HG02852 (cell line): ENCODE results near the gene SH3D19.
"Not testable (repeated sequence)": the region's sequence is repeated elsewhere in the genome, so short reads cannot be mapped to it uniquely, and the experiment has no call there.

ENCODE experiments used
- ATAC-seq: cut with Tn5 transposase; IDR thresholded peaks from one replicate; pipeline ENCODE4 v1.9.1; 2021; ENCODE audit warnings: mild to moderate bottlenecking, moderate library complexity; ENCODE audit not compliant: unreplicated experiment

SH3D19 gene

DNA sequence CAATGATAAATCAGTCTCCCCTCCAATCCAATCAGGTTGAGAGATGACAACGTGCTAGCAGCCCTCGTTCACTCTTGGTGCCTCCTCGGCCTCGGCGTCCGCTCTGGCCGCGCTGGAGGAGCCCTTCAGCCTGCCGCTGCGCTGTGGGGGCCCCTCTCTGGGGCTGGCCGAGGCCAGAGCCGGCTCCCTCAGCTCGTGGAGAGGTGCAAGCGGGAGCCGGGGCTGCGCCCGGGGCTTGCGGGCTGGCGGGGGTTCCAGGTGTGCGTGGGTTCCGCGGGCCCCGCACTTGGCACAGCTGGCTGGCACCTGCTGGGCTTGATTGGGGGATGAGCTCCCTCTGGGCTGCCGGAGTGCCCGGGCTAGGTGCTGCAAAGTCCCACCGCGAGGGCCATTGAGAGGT lies 89.4 kb downstream of the SH3D19 start:
- no peak for ATAC-seq

DNA sequence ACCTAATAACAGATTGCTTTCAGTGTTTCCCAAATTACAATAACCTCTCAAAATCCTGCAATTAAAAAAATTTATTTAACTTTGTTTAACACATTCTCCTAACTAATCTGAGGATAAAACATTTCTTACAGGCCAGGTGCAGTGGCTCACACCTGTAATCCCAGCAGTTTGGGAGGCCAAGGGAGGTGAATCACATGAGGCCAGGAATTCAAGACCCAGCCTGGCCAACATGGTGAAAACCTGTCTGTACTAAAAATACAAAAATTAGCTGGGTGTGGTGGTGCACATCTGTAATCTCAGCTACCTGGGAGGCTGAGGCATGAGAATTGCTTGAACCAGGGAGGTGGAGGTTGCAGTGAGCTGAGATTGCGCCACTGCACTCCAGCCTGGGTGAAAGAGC lies 90.0 kb downstream of the SH3D19 start:
- not testable (repeated sequence) for ATAC-seq

DNA sequence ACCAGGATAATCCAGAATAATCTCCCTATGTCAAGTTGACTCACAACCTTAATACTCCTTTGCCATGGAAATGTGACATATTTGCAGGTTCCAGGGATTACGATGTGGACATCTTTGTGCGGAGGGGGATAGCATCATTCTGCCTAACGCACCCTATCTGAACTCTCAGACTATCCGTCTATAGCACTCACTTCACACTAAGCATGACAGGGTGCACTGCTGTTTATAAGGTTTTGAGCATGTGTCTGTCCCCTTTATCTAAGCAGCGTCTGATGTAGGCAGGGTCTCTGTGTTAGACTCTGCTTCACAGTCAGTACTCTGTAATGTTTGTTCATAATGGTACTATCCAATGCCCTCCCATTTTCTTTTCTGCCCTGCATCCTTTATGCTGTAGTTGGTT lies 91.8 kb downstream of the SH3D19 start:
- ATAC-seq: no peak

DNA sequence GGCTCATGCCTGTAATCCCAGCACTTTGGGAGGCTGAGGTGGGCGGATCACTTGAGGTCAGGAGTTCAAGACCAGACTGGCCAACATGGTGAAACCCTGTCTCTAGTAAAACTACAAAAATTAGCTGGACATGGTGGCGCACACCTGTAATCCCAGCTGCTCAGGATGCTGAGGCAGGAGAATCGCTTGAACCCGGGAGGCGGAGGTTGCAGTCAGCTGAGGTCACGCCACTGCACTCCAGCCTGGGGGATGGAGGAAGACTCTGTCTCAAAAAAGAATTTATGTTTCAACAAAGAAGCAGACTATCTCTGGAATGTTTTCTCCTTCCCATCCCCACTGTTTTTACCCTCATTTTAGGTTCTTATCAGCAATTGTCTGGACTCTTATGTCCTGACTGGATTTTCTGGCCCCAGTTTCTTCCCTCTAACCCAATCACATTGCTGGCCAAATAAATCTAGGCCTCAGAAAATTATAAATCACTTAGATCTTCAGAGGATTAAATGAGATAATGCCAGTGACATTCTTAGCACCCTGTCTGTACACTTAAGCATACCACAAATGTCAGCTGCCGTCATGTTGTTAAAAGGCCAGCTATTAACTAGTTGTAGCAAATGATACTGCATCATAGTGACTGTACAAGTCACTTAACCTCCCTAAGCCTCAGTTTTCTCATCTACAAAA lies 93.3 kb downstream of the SH3D19 start:
- ATAC-seq: no peak

DNA sequence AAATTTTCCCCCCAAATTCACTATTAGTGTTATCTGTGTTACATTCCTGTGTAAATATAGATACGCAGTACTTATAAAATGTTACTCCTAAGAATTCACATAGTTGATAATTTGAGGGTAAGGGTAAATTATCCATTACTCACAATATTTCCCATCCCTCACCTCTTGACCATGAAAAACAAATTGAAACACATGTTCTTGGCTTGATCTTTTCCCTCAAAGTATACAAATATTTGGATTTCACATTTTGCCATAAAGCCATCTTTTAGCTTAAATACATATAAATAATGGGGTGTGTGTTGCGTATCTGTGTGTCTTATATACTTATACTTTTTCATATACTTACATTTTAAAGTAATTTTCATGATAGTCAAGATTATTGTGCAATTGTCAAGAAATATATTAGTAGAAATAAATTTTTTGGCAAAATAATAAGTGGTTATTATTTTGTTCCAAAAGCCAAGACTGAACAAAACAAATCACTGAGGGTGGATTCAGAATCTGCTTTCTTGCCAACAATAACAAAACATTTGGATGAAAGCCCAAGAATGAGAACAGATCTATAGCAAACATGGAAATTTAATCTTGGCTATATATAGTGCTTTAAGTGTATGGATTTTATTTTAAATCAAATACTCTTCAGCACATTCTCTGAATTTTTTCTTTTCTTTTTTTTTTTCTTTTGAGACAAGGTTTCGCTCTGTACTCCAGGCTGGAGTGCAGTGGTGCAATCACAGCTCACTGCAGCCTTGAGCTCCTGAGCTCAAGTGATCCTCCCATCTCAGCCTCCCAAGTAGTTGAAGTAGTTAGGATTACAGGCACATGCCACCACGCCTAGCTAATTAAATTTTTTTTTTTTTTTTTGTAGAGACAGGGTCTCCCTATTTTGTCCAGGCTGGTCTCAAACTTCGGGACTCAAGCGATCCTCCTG lies 97.0 kb downstream of the SH3D19 start:
- ATAC-seq: no peak

DNA sequence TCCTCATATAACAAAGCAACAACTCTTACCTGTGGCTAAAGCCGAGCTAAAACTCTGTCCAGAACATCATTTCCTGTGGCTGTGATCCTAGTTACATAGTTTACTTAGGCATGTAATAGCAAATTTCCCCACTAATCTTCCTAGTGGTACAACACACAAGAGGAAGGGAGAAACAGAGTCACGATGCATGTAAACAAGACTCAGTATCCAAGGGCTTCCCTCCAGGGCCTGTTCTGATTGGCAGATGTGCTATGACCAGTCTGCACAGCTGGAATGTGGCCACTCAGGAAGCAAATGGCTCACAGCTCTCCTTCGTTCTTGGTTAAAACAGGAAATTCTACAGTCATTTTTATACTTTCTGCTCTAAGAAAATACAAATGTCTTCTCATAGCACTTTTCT lies 97.7 kb downstream of the SH3D19 start:
- ATAC-seq: no peak

DNA sequence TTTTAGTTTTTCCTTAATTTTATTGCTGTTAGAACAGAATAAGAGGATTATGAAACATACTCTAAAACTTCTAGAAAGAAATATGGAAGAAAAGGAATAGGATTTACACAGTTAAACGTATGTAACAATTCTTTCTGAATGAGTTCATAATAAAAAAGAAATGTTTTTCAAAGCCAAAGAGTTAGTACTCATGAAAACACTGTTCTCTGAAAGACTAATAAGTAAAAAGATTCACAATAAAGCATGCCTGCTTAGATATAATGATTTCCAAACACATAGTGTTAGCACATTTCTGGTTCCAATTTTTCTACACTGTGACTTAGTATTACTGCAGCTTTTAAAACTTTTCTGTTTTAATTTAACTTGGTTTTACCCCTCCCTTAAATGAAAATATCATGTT lies 98.2 kb downstream of the SH3D19 start:
- ATAC-seq: no peak

DNA sequence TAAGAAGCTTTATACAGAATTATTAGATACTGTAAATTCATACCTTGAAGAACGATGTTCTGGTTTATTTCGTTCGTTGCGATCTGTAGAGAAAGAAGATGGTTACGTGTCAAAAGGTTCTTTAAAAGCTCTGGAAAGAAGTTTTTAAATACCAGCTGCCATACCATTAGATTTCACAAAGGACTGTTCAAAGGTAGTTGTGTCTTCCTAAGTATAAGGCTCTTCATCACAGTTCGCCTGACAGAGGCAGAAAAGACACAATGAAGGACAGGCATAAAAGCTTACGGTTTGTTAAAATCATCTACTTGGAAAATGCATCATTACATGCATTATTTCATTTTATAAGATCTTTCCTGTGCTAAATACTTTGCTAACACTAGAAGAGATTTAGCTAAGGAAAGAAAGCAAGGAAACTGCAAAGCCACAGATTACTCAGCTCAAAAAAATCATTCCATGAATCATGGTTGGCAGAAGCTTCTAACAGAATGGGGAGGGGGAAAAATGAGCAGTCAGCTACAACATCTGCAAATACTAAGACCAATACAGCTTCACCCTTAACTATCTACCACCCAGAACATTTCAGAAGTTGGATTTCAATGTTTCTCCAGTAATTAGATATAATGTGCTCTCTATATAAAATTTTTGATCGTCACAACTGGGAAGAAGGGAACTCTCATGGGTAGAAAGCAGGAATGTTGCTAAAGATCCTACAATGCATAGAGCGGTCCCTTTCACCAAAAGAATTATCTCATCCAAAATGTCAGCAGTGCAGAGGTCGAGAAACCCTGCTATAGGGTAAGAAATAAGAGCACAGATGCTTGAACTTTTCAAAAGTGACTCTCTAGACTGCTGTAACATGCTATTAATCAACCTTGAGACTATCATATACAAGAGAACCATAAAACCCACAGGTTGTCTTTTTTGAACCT lies 99.1 kb downstream of the SH3D19 start:
- no peak for ATAC-seq

DNA sequence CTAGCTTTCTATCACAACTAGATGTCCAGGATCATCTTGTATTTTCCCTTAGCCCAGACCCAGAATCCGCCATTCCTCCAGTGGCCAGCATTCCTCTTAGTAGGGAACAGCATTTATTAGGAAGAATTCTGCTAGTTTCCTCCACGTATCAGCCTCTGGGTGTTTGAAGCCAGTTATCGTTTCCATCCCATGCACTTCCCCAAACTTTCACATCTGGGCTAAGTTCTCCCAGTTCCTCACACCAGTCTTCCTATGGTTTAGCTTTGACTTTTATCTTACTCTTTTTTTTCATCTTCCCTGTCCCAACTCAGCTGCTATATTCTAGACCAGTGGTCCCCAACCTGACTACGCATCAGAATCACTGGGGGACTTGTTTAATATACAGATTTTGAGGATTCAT lies 101.9 kb downstream of the SH3D19 start:
- no peak for ATAC-seq

DNA sequence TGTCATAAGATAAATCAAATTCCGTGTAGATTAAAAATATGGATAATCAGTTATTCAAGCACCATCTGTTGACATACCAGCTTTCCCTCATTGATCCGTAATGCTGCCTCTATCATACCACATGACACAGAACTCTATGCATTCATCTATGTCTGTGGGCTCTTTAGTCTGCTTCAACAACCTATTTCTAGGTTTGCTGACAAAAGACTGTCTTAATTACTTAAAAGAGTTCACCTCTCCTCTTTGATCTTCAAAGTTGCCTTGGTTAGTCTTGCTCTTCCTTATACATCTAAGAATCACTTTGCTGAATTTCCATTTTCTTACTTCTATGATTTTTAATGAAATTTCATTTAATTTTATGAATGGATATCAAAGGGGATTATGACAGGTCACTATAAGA lies 105.5 kb downstream of the SH3D19 start:
- no peak for ATAC-seq

DNA sequence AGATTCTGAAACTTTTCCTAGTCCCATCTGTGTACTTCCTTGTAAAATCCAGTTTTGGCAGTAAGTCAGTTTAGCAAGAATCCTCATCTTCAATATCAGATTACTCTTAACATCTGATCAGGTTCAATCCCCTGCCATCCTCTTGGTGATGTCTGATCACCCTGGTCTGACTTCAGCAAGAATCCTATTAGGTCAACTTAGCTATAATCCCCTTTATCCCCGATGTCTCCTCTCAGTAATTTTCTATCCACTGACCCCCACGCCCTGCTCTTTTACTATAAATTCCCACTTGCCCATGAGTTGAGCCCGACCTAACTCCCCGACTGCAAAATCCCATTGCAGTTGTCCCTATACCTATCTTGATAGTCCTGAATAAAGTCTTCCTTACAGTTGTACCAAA lies 106.3 kb downstream of the SH3D19 start:
- ATAC-seq: no peak

DNA sequence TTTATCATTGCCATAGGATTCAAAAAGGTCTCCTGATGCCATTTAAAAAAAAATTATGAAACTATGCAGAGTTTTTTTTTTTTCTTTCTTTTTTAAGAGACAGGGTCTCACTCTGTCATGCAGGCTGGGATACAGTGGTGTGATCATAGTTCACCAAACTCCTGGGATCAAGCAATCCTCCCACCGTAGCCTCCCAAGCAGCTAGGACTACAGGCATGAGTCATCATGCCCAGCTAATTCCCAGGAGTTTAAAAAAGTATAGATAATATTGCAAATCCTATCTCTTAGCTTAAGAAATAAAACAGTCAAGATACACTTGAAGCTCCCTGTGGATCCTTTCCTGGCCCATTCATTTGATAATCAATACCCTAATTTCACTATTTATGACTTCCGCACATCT lies 107.1 kb downstream of the SH3D19 start:
- ATAC-seq: no peak

DNA sequence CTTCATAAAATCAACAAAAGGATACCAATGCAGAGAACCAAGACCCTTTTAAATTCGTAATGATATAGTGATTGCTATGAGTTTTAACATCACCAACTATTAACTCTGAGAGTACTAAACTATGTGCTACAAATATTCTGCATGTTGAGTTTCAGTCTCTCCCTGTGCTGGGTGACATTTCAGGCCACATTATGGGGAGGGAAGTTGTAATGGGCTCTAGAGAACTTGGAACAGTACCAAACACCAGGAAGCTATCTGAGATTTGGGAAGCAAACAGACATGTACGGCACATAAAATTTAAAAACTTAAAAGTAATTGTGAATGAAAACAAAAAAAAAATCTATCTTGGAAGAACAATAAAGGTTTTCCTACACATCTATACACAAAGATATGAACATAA lies 108.1 kb downstream of the SH3D19 start:
- no peak for ATAC-seq

DNA sequence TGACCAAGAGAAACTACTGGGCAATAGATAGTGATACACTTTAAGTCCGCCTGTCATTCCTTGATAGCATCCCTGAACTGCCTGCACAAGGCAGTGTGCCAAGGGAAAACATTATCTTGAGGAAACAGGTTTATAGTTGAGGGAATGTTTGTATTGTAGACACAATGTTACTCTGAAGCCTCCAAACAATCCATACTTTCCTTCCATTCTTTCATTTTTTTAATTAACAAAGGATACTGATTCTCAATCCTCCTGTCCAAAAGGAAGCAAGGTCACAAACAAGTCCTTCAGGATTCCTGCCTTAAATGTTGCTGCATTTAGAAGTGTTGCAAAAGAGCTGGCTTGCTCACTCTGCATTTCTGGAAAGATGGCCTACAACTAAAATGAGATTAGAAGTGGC lies 110.1 kb downstream of the SH3D19 start:
- ATAC-seq: no peak

DNA sequence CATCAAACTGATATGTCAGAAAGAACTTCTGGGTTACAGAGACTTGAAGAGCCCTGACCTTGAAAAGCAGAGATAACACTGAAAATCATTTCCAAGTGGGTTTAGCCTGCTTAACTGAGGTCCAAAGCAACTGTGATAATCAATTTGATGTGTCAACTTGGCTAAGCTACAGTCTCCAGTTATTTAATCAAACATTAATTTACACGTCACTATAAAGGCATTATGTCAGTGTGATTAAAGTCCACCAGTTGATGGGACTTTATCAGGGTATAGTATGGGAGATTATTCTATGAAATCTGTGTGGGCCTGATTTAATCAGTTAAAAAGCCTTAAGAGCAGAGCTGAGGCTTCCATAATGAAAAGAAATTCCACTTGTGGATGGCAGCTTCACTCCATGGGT lies 117.5 kb downstream of the SH3D19 start:
- ATAC-seq: no peak

DNA sequence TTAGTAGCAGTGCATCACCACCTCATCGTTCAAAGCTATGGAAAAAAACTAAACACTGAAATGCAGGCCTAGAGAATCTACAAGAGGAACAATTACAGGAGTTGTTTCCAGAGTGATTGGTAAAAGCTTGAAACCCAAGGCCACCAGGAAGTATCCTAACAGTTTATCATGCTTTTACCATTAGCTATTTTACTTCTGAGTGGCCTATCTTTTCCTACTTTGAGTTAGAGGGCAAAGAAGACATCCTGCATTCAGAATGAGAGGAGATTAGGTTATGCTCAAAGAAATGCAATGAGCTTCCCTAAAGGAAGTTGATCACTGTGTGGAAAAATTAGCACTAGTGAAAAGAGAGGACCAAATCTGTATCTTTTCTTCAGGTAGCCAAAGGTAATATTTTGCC lies 118.2 kb downstream of the SH3D19 start:
- ATAC-seq: no peak

DNA sequence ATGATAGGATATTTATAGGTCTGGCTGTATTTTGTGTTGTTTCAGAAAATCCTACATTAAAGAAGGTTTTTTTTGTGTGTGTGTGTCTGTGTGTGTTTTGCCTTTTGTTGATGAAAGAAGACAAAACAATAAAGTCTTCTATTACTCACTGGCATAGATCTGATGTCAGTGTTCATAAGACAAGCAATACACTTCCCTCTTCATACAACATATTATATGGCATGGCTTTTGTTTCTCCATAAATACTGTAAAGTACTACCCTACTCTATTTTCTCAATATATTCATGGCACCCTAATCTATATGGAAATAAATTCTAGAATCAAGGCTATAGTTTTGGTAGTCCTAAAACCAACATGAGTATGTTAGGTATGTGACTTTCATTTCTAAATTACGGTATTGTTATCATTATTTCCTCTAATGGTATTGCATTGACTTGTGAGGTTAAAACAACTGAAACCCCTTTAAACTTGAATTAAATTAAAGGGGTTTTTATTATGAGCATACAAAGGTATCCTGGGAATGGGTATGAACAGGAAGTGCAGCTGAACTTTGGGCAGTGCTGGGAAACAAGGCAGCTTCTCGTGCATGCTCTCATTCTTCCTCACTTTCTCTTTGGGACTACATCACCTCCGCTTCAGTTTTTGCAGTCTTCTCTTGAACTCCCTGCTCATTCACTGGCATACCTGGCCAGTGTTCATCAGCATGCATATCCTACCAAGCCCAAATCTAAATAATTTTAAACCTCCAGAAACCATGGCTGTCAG lies 119.0 kb downstream of the SH3D19 start:
- ATAC-seq: no peak

DNA sequence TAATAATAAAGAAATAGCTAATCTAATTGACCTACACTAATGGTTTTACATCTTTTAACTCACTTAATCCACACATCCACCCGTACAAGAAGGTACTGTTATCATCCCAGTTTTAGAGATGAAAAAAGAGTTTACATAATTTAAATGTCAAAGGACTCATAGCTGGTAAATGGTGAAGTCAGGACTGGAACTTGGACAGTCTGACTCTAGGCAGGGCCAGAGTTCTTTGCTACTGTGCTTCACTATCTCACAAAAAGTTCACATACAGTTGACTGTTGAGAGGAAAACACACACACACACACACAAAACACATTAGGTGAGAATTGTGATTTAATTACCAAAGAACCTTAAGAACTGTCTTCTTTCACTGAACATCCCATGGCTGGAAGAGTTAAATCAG lies 119.7 kb downstream of the SH3D19 start:
- no peak for ATAC-seq

DNA sequence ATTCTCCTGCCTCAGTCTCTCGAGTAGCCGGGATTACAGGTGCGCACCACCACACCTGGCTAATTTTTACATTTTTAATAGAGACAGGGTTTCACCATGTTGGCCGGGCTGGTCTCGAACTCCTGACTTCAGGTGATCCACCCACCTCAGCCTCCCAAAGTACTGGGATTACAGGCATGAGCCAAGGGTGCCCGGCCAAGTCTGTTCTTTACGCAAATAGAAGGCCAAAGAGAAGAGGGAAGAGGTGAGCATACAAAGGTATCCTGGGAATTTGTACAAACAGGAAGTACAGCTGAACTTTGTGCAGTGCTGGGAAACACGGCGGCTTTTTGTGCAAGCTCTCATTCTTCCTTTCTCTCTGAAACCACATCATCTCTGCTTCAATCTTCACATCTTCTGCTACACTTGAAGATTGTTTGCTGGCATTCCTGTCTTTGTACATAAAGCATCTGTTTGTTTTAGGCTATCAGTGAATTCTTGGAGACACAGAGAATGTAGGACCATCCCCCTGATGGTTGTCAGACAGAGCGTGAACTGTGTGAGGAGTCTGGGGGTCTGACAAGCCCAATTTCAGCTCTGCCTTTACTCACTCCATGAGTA lies 120.4 kb downstream of the SH3D19 start:
- ATAC-seq: no peak

DNA sequence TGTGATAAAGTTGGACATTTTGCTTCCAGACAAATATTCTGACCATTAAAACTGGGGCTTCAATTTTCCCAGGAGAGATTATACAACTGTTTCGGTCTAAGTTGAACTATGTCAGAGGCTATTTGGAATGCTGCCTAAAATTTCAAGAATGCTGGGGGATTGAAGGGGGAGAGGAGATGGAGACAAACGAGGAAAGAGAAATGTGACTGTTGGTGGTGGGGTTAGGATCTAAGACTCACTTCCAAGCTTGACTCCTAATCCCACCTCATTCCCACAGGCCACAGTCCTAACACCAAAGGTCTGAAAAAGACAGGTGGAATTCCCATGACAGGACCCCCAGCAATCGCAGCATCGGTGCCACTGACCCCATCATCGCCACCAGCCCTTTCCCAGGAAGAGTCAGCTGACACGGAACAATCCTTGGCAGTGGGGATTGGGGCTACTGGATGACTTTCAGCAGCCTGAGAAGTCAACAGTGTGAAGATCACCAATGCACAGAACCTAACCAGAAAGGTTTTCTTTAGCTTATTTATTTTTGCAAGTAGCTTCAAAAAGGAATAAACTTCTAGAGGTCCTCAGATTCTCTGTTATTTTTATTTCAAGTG lies 122.5 kb downstream of the SH3D19 start:
- no peak for ATAC-seq
